NOMO-1 treated with dmso at 0.1 percent for 144 hours (cell line): ENCODE data around the gene PCCA.
"Not testable (repeated sequence)": the region's sequence is repeated elsewhere in the genome, so short reads cannot be mapped to it uniquely, and the experiment has no call there.

ENCODE experiments used
- DNase-seq: peaks from one replicate; lab custom pipeline; 2025; ENCODE audit not compliant: unreplicated experiment; lab: John Stamatoyannopoulos, UW

The PCCA gene

DNA sequence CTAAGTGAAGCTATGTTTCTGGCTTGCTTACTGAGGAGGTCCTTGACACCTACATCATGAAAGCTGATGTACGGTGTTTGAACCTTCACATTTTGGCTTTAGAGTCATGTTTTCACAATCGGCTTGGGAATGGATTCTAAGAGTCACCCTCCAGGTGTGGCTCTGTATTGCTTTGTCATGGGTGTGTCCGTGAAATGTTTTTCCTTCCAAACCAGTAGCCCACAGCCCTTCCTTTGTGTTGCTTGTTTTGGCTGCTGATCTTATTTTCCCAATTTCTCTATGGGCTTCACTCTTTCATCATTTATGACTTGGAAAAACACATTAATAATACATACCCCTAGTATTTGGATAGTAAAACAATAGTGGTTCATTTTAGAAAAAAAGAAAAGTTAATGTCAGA lies 259.1 kb downstream of the PCCA start:
- DNase-seq, result no peak

DNA sequence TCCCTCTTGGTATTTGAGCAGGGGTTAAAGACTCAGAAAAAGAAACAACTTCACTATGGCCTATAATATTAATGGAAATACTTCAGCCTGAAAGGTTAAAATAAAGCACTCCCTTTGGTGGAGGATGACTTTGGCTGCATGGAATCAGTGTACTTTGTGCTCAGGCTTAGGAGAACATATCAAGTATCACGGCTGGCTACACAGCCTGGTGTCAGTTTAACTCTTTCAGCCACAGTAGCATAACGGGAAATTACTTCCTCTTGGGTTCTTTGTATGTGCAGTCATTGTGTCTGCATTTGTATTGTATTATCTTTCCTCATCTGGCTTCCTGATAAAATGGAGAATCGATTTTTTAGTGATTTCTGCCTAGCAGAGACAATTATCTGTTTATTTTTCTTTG lies 260.7 kb downstream of the PCCA start:
- DNase-seq, result no peak

- no peak for DNase-seq
Observed at GRCh38 chr13:100350601-100351000, 261.7 kb downstream of the PCCA start.

DNA sequence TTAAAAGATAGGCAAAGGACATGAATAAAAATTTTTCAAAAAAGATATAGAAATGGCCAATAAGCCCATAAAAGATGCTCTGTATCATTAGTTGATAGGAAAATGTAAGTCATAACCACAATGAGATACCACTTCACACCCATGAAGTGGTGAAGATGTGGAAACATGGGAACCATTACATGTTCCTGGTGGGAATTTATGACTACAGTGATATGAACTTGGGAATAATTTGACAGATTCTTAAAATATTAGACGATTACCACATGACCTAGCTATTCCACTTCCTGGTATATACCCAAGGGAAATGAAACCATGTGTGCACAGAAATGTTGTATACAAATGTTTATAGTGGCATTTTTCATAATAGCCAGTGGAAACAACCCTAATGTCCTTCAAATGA lies 267.5 kb downstream of the PCCA start:
- DNase-seq, result no peak

GRCh38 chr13:100356889-100357288 lies 268.0 kb downstream of the PCCA start:
- DNase-seq, result peak; percentile 68

DNA sequence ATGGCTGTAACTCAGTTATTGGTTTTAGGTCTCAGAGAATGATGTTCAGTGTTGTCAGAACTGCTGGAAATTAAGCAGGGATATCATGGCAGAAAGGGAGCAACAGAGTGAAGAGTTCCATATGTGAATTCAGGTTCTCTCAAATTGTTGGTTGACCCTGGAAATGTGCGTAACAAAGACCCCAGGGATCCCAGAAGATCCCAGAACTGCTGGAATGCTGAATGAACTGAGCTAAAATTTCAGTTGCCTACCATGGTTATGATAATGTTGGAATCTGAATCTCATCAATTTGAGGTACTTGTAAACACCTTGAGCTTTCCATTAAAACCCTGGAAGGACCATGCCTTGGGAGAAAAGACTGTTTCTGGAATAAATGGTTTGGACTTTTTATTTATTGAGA lies 268.9 kb downstream of the PCCA start:
- no peak for DNase-seq

- no peak for DNase-seq
Observed at GRCh38 chr13:100361504-100361903, 272.6 kb downstream of the PCCA start.

DNA sequence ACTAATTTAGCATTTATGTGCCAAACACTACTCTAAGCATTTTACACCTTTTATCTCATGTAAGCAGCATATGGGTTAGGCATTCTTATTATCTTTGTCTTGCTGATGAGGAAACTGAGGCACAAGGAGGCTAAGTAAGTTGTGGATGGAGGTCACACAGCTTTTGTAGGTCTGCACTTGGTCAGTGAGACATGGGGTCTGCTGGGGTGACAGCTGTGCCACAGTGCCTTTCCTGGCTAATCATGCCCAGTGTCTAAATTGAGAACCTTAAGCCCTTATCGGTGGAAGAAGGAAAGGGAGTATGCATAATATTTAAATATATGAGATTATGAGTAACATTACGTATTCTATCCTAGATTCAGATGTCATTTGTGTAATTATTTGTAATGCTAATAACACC lies 273.5 kb downstream of the PCCA start:
- no peak for DNase-seq

- no peak for DNase-seq
Observed at GRCh38 chr13:100362781-100363180, 273.9 kb downstream of the PCCA start.

- no peak for DNase-seq
Observed at GRCh38 chr13:100363285-100363711, 274.4 kb downstream of the PCCA start.

- DNase-seq, result no peak
Observed at GRCh38 chr13:100363874-100364273, 275.0 kb downstream of the PCCA start.

- no peak for DNase-seq
Observed at GRCh38 chr13:100364591-100364990, 275.7 kb downstream of the PCCA start.

DNA sequence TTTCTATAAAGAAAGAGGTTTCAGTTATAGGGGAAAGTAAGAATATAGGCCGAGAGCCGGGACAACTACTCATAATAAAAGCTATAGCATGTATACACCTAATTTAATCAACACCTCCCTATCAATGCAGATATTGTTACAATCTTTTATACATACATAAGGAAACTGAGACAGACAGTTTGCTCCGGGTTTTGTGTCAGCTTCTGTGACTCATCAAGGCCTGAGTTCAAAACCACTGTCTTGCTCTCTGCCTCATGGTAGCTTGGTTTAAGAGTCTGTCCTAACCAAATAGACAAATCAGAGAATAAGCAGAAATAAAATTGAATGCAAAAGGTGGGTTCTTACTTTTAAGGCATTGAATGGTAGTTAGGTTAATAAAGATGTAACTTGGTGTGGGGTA lies 276.8 kb downstream of the PCCA start:
- DNase-seq, result no peak

DNA sequence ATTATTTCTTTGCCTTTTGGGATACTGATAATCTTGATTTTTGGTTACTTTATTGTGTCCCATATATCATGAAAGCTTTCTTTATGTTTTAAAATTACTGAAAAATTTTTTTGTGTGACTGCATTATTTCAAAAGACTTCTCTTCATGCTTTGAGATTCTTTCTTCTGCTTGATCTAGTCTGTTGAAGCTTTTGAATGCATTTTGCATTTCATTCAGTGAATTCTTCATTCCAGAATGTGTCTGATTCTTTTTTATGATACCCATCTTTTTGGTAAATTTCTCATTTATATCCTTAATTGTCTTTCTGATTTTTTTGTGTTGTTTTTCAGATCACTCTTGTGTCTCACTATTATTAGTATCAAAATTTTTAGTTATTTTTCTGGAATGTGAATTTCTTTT lies 289.6 kb downstream of the PCCA start:
- no peak for DNase-seq

DNA sequence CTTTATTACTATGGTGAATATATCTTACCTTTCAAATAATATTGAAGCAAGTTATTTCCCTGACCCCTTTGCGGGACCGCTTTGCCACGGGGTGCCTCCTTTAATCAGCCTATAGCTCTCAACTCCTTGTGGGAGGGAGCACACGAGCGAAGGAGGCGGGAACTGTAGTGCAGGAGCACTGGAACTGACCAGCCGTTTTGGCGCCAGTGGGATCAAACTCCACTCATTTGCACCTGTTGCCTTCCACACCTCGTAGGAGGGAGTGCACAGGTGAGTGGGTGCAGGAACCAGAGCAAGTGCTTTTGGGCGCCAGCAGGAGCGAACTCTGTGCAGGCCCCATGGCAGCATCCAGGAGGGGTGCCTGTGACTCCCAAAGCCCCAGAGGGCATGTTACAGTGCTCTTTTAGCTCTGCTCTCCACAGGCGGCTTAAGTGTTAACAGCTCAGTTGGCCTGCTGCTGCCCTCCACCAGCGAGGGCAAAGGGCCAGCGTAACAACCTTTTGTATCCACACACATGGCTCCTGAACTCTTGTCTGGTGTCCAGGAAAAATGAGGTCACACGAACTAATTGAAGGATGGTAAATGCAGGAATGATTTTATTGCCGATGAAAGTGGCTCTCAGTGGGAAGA lies 292.8 kb downstream of the PCCA start:
- DNase-seq, result no peak

- no peak for DNase-seq
Observed at GRCh38 chr13:100382785-100383184, 293.9 kb downstream of the PCCA start.

- no peak for DNase-seq
Observed at GRCh38 chr13:100387416-100387815, 298.5 kb downstream of the PCCA start.

DNA sequence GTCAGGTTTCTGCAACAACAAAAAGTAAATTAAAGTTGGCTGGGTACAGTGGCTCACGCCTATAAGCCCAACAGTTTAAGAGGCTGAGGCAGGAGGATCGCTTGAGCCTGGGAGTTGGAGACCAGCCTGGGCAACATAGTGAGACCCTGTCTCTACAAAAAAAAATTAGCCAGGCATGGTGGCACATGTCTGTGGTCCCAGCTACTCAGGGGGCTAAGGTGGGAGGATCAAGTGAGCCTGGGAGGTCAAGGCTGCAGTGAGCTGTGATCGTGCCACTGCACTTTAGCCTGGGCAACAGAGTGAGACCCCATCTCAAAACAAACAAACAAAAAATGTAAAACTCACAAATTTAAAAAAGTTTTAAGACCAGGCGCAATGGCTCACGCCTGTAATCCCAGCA lies 299.3 kb downstream of the PCCA start:
- not testable (repeated sequence) for DNase-seq

GRCh38 chr13:100388923-100389322 lies 300.0 kb downstream of the PCCA start:
- DNase-seq, result no peak

- no peak for DNase-seq
Observed at GRCh38 chr13:100389617-100390016, 300.7 kb downstream of the PCCA start.

DNA sequence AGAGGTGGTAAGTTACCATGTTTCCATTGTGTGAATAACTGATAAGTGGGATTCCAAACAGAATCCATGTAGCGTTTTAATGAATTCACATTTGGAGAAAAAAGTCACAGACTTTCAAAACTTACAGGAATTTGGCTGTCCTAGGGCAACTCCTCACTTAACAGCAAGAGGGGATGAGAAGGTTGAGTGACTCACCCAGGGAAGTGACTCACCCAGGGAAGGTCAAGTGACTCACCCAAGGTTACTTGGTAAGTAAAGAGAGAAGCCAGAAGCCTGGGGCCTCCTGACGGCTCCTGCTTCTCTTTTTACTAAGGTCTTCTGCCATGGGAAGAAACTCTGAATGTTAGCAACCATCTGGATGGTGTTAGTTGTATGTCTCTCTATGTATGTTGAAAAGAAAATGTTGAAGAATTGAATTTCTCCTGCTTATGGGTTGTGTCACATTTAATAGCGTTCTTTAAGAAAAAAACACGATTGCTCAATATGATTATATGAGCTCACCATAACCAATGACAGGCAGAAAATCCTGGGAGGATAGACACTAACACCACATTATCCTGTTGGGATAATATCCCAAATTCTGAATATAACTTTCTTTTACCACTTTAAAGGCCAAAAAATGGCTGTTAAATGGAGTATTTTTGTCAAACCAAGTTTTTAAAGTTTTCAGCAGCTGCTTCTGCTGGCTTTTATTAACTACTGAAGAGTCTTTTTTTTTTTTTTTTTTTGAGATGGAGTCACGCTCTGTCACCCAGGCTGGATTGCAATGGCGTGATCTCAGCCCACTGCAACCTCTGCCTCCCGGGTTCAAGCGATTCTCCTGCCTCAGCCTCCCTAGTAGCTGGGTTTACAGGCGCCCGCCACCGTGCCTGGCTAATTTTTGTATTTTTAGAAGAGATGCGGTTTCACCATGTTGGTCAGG lies 304.1 kb downstream of the PCCA start:
- peak; percentile 74 for DNase-seq

GRCh38 chr13:100394005-100394695 lies 305.3 kb downstream of the PCCA start:
- DNase-seq, result no peak
